Ovary (tissue), 9 donors: ENCODE results near the gene BPIFB4. TPM values are rescaled to one million over a fixed set of nuclear protein-coding genes. Genes with fewer than 3 reads are reported as not detected.

ENCODE experiments used
- DNase-seq, 5 donors: peaks; one replicate each; pipeline ENCODE4 v3.0.0-alpha.2; 2019 to 2020
- H3K27ac ChIP-seq, 2 donors: fragments of 200-600 bp; one replicate each; pipeline versions ENCODE4 v1.5.1 to v1.8.0; 2019 to 2022
- H3K27me3 ChIP-seq: fragments of 200-600 bp; one replicate; pipeline ENCODE4 v1.8.0; 2022
- H3K36me3 ChIP-seq: fragments of 200-600 bp; sonication (generic); one replicate; pipeline ENCODE4 v1.5.1; 2019
- H3K4me1 ChIP-seq: one replicate; pipeline ENCODE4 v1.8.1; 2013; ENCODE audit warnings: mild to moderate bottlenecking, moderate library complexity; ENCODE audit not compliant: insufficient read depth
- H3K4me3 ChIP-seq: fragments of 200-600 bp; sonication (generic); one replicate; pipeline ENCODE4 v1.5.1; 2017
- H3K9me3 ChIP-seq, 2 donors: fragments of 200-600 bp in 1 of 2; sonication (generic) in 1 of 2; one replicate each; pipeline versions ENCODE4 v1.5.1 to v1.8.1; 2013 to 2019; ENCODE audit warnings: mild to moderate bottlenecking in 1 of 2, moderate library complexity in 1 of 2
- CTCF ChIP-seq, 3 donors: fragments of 450-650 bp in 2 of 3; fragments of 200-600 bp in 1 of 3; IDR thresholded peaks; one replicate each; pipeline versions ENCODE4 v1.5.1 to v1.8.0; 2016 to 2022; ENCODE audit warnings: antibody characterized with exemption in 3 of 3, mild to moderate bottlenecking in 1 of 3
- EP300 ChIP-seq: sonication (generic); formaldehyde crosslinking; IDR thresholded peaks from one replicate; pipeline ENCODE4 v1.6.1; 2017; ENCODE audit warnings: antibody characterized with exemption
- POLR2A ChIP-seq: fragments of 450-650 bp; IDR thresholded peaks from one replicate; pipeline ENCODE4 v1.6.1; 2017; ENCODE audit warnings: antibody characterized with exemption, mild to moderate bottlenecking, moderate library complexity
- WGBS, 3 donors: extraction: QIAGEN DNeasy Blood & Tissue Kit in 1 of 3; methylation state at CpG; one replicate each; pipeline versions ENCODE4 v1.1.5 to v1.1.7; 2013 to 2017; 5-methylcytosine and 5-hydroxymethylcytosine counted together
- intact Hi-C, 4 donors: fragments of 100-400 bp; cut with DNase I; formaldehyde crosslinking; loops; one replicate each; pipeline versions ENCODE4 v1.11.0 to v1.15.1; 2022 to 2023
- polyA plus RNA-seq, 2 donors: library from polyadenylated mRNA; stranded (reverse); fragments of 200-250 nt in 1 of 2; fragments of 350-450 nt in 1 of 2; fragmentation: Illumina TruSeq in 1 of 2; extraction: RNeasy Lipid Tissue Mini Kit (QIAGEN cat#74804) in 1 of 2; gene quantifications; one replicate each; pipeline ENCODE4 v1.2.3, GENCODE V29; 2013 to 2014
- total RNA-seq, 7 donors: library from RNA; depleted of rRNA in 2 of 7; stranded (reverse); fragments of >200 nt in 2 of 7; fragmentation: NEBNext Ultra II Directional in 3 of 7; extraction: Animal tissue kit (Norgen Biotek cat#: 25700) in 3 of 7; gene quantifications; one replicate each; pipeline versions ENCODE4 v1.1.0 to v1.2.4, GENCODE V29; 2016 to 2023
- donor health status: DM: no; HTN: no; CAD: no; lungs with moderate emphysema.
- donor health status: DM: no; HTN: no; CAD: no.
- donor health status: Bipolar disorder and iron deficiency.
- donor health status: DM: yes; HTN: yes; CAD: no.
- donor health status: DM: no; HTN: no; CAD: no.
- donor health status: DM: yes; HTN: yes; CAD: no.

The BPIFB4 gene
- total and polyA plus RNA-seq, 9 donors, result not detected

- Histone ChIP-seq H3K9me3 (no peaks in the 10 kb centered on the region), H3K4me1 (peaks cover 2% of the 10 kb centered on the region), H3K36me3 (no peaks in the 10 kb centered on the region), H3K4me3 (no peak overlapping the region), H3K27ac (no peak overlapping the region), H3K27me3 (no peaks in the 10 kb centered on the region)
- no peak for DNase-seq
- 47 to 63% (median 47%) methylated on average over 6 of the region's 6 CpGs for WGBS, 3 donors
- no peak for TF ChIP-seq EP300
- no peak for TF ChIP-seq POLR2A
- no peak for TF ChIP-seq CTCF (IDR thresholded peaks at IDR 0.05)
- intact Hi-C loops, result no loop called here
Observed at GRCh38 chr20:33125983-33126382, 46.5 kb downstream of the BPIFB4 start.

- intact Hi-C loops, result no loop called here
- DNase-seq, result no peak
- Histone ChIP-seq H3K27me3 (no peaks in the 10 kb centered on the region), H3K4me3 (no peak overlapping the region), H3K27ac (no peak overlapping the region), H3K4me1 (peaks cover 2% of the 10 kb centered on the region), H3K9me3 (no peaks in the 10 kb centered on the region), H3K36me3 (no peaks in the 10 kb centered on the region)
- TF ChIP-seq POLR2A, result no peak
- TF ChIP-seq EP300, result no peak
- no peak for TF ChIP-seq CTCF (IDR thresholded peaks at IDR 0.05)
- WGBS, 3 donors, result 43 to 61% (median 51%) methylated on average over 4 of the region's 4 CpGs
Observed at GRCh38 chr20:33127422-33128097, 48.1 kb downstream of the BPIFB4 start.

- intact Hi-C loops, result no loop called here
- Histone ChIP-seq H3K27me3 (no peaks in the 10 kb centered on the region), H3K36me3 (no peaks in the 10 kb centered on the region), H3K27ac (no peak overlapping the region), H3K9me3 (no peaks in the 10 kb centered on the region), H3K4me3 (no peak overlapping the region), H3K4me1 (peaks cover 2% of the 10 kb centered on the region)
- WGBS, 3 donors, result 83 to 91% (median 87%) methylated on average over 9 of the region's 9 CpGs
- no peak for DNase-seq
- TF ChIP-seq CTCF (IDR thresholded peaks at IDR 0.05), result no peak
- TF ChIP-seq POLR2A, result no peak
- no peak for TF ChIP-seq EP300
Observed at GRCh38 chr20:33130568-33131061, 51.2 kb downstream of the BPIFB4 start.

- Histone ChIP-seq H3K4me3 (no peak overlapping the region), H3K27me3 (no peaks in the 10 kb centered on the region), H3K4me1 (peaks cover 1% of the 10 kb centered on the region), H3K36me3 (no peaks in the 10 kb centered on the region), H3K27ac (no peak overlapping the region), H3K9me3 (no peaks in the 10 kb centered on the region)
- intact Hi-C loops, result no loop called here
- TF ChIP-seq CTCF (IDR thresholded peaks at IDR 0.05), result no peak
- TF ChIP-seq POLR2A, result no peak
- TF ChIP-seq EP300, result no peak
- no peak for DNase-seq
- 65 to 74% (median 68%) methylated on average over 5 of the region's 5 CpGs for WGBS, 3 donors
Observed at GRCh38 chr20:33131949-33132473, 52.6 kb downstream of the BPIFB4 start.
